Germinal center (tissue), 1 donor: Measurements from ENCODE around the gene OR7C1.
"Not testable (repeated sequence)": the region's sequence is repeated elsewhere in the genome, so short reads cannot be mapped to it uniquely, and the experiment has no call there.

Experiments used
- DNase-seq: peaks from one replicate; pipeline ENCODE4 v3.0.0; 2012; ENCODE audit warnings: mixed read lengths, low spot score

The OR7C1 gene

GRCh38 chr19:14765403-14765802 lies 69.6 kb downstream of the OR7C1 start:
- DNase-seq = not testable (repeated sequence)

- no peak for DNase-seq
These were observed 70.6 kb downstream of the OR7C1 start for GRCh38 chr19:14764401-14764800.

- DNase-seq = no peak
These were observed 71.4 kb downstream of the OR7C1 start for GRCh38 chr19:14763497-14764145.

DNA sequence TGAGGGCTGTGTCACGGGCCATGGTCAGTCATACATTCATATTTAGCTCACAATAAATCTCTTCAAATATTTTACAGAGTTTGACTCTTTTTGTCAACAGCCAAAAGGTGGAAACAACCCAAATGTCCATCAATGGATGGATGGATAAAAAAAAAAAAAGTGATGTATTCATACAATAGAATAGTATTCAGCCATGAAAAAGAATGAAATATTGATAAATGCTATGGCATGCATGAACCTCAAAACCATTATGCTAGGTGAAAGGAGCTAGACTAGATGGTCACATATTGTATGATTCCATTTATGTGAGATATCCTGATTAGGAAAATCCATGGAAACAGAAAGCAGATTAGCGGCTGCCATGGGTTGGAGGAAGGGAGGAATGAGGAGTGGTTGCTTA lies 72.9 kb downstream of the OR7C1 start:
- no peak for DNase-seq

GRCh38 chr19:14761607-14762006 lies 73.4 kb downstream of the OR7C1 start:
- no peak for DNase-seq

DNA sequence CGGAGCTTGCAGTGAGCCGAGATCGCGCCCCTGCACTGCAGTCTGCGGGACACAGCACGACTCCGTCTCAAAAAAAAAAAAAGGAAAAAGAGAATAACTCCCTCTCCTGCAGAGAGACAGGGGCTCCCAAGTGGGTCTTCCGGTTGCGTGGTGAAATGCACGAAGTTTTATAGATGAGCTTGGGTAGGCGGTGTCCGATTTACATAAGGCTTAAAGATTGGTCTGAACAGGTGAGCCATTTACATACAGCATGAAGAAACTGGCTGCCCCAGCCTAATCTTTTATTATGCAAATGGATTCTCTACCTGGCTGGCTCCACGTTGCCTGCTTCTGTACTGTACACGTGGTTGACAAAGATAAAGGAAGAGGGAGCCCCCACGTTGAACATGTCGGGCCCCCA lies 76.2 kb downstream of the OR7C1 start:
- no peak for DNase-seq

- no peak for DNase-seq
These were observed 86.4 kb downstream of the OR7C1 start for GRCh38 chr19:14748601-14749000.
